A549 (cell line): ENCODE results near the gene SLC1A4. TPM values are rescaled to one million over a fixed set of nuclear protein-coding genes. Genes with fewer than 3 reads are reported as not detected.

Experiments used
- ATAC-seq, 2 experiments: fragments of 200-7000 bp in 1 of 2; fragments of >200 bp in 1 of 2; cut with Nextera tagmentation in 1 of 2; cut with Tn5 transposase in 1 of 2; 3 replicates each; pipeline versions ENCODE4 v1.8.0 to v1.9.1; 2018 to 2020; ENCODE audit warnings: mild to moderate bottlenecking in 1 of 2, moderate library complexity in 1 of 2
- CTCF ChIA-PET: fragments of 300-600 bp; sonication (Branson Sonifier 250); formaldehyde crosslinking; extraction: SDS; loops from one replicate; lab custom pipeline; 2021; ENCODE audit warnings: antibody characterized with exemption, inconsistent platforms; lab: Yijun Ruan, JAX
- POLR2A ChIA-PET: fragments of 350-600 bp; formaldehyde crosslinking; extraction: SDS; loops from one replicate; lab custom pipeline; 2021; ENCODE audit warnings: antibody characterized with exemption, inconsistent platforms; lab: Yijun Ruan, JAX
- DNase-seq, 2 experiments: peaks; one replicate each; pipeline versions ENCODE4 v3.0.0 to v3.0.0-alpha.2; 2011 to 2016; ENCODE audit warnings: low read depth in 1 of 2, low spot score in 1 of 2
- FAIRE-seq: peaks from 2 replicates; lab custom pipeline; 2011; peaks lifted over from hg19 to GRCh38; lab: Jason Lieb, UNC
- H3K27ac ChIP-seq, 2 experiments: fragments of >200 bp; sonication (Bioruptor Twin); formaldehyde crosslinking; 3 replicates each; pipeline ENCODE4 v1.5.1; 2016 to 2017
- H3K4me1 ChIP-seq: fragments of >200 bp; sonication (Bioruptor Twin); formaldehyde crosslinking; 3 replicates; pipeline ENCODE4 v1.6.1; 2016
- H3K4me2 ChIP-seq: fragments of >200 bp; sonication (Bioruptor Twin); formaldehyde crosslinking; 3 replicates; pipeline ENCODE4 v1.6.1; 2016
- H3K4me3 ChIP-seq: fragments of >200 bp; sonication (Bioruptor Twin); formaldehyde crosslinking; 3 replicates; pipeline ENCODE4 v1.5.1; 2016
- H3K9me3 ChIP-seq: fragments of >200 bp; sonication (Bioruptor Twin); formaldehyde crosslinking; 3 replicates; pipeline ENCODE4 v1.6.1; 2016
- CBX8 ChIP-seq: fragments of 200-600 bp; sonication (generic); IDR thresholded peaks from 2 replicates; pipeline ENCODE4 v1.6.1; 2016
- E2F6 ChIP-seq: IDR thresholded peaks from 2 replicates; pipeline ENCODE4 v1.6.1; 2012; ENCODE audit warnings: low read depth, borderline replicate concordance
- FOSB ChIP-seq: fragments of 250-450 bp; sonication (Bioruptor Pico); IDR thresholded peaks from 2 replicates; pipeline ENCODE4 v1.5.0; 2020; ENCODE audit warnings: mild to moderate bottlenecking, moderate library complexity
- GATA3 ChIP-seq: IDR thresholded peaks from 2 replicates; pipeline ENCODE4 v1.6.1; 2012; ENCODE audit warnings: borderline replicate concordance
- HOXA7 ChIP-seq: fragments of 250-450 bp; sonication (Bioruptor Pico); IDR thresholded peaks from 2 replicates; pipeline ENCODE4 v1.5.0; 2020; ENCODE audit warnings: mild to moderate bottlenecking, moderate library complexity
- MAZ ChIP-seq: fragments of 150-350 bp; IDR thresholded peaks from 2 replicates; pipeline ENCODE4 v1.6.1; 2014; ENCODE audit warnings: antibody characterized with exemption, low read depth, low read length, borderline replicate concordance
- NFE2L2 ChIP-seq: fragments of 150-350 bp; conservative IDR thresholded peaks from 2 replicates; pipeline ENCODE4 v1.6.1; 2014; ENCODE audit warnings: low read length
- NPAS2 ChIP-seq: fragments of 250-450 bp; sonication (Bioruptor Pico); IDR thresholded peaks from 2 replicates; pipeline ENCODE4 v1.8.0; 2022; ENCODE audit warnings: mild to moderate bottlenecking, moderate library complexity, borderline replicate concordance
- PBX3 ChIP-seq: IDR thresholded peaks from 2 replicates; pipeline ENCODE4 v1.6.1; 2012
- POLR2AphosphoS2 ChIP-seq: conservative IDR thresholded peaks from 2 replicates; pipeline ENCODE4 v1.6.1; 2012; ENCODE audit warnings: low read length, improper control_type of control experiment, inconsistent platforms
- RARB ChIP-seq: fragments of 250-450 bp; sonication (Bioruptor Pico); IDR thresholded peaks from 2 replicates; pipeline ENCODE4 v1.8.0; 2021; ENCODE audit warnings: mild to moderate bottlenecking, moderate library complexity
- REST ChIP-seq: fragments of 200-600 bp; sonication (generic); IDR thresholded peaks from 2 replicates; pipeline ENCODE4 v1.6.1; 2016; ENCODE audit warnings: antibody characterized with exemption, mild to moderate bottlenecking, moderate library complexity
- RNF2 ChIP-seq: fragments of 200-600 bp; sonication (generic); IDR thresholded peaks from 2 replicates; pipeline ENCODE4 v1.6.1; 2016; ENCODE audit warnings: low read depth, mild to moderate bottlenecking, antibody characterized with exemption, moderate library complexity, borderline replicate concordance
- ZFP36 ChIP-seq: fragments of 450-650 bp; IDR thresholded peaks from 2 replicates; pipeline ENCODE4 v1.6.1; 2014; ENCODE audit warnings: borderline replicate concordance; ENCODE audit not compliant: partially characterized antibody
- WGBS: methylation state at CpG from one replicate; pipeline ENCODE4 v1.1.6; 2017; ENCODE audit errors: missing lambda C conversion rate; 5-methylcytosine and 5-hydroxymethylcytosine counted together
- polyA plus RNA-seq, 4 experiments: library from polyadenylated mRNA; depleted of rRNA in 3 of 4; stranded (reverse); fragments of >200 nt; fragmentation: RNase III in 1 of 4; extraction: RNeasy Plus Mini Kit Qiagen cat#74134 plus additional on column Dnase treatment in 1 of 4; gene quantifications; 2 replicates in 3 of 4; 3 replicates in 1 of 4; pipeline ENCODE4 v1.2.3, GENCODE V29; 2011 to 2017

SLC1A4 gene
- polyA plus RNA-seq, 2 of the 4 experiments (the other 2 are of a cell fraction), result 9.1 to 26.4 TPM

GRCh38 chr2:65061910-65062339 lies 72.7 kb downstream of the SLC1A4 start:
- Histone ChIP-seq H3K27ac (no peak overlapping the region), H3K9me3 (no peaks in the 10 kb centered on the region), H3K4me3 (no peak overlapping the region), H3K4me1 (peaks cover 35% of the 10 kb centered on the region), H3K4me2 (no peak overlapping the region)
- no peak for FAIRE-seq
- no peak for TF ChIP-seq RNF2
- CTCF ChIA-PET, result interaction anchor here (0.6 to 2.6 kb wide), 3 partner anchors 27 to 125 kb away, joined by 3 to 14 read pairs (median 5); no protein-coding TSS in a partner anchor
- 98% methylated on average over 8 of the region's 8 CpGs for WGBS
- no peak for ATAC-seq
- no peak for DNase-seq
- POLR2A ChIA-PET, result interaction anchor here (1.2 kb wide), 1 partner anchor 68 kb away, joined by 5 read pairs; the partner anchor contains the start of gene RAB1A

- H3K4me3 ChIP-seq, result no peak overlapping the region
- no peak overlapping the region for H3K27ac ChIP-seq
- FAIRE-seq, result no peak
- TF ChIP-seq E2F6 (no peak), HOXA7 (CRISPR knock-in tag) (no peak), MAZ (no peak), REST (no peak), ZFP36 (no peak), RARB (CRISPR knock-in tag) (no peak), NFE2L2 (no peak), NPAS2 (CRISPR knock-in tag) (no peak), FOSB (no peak), CBX8 (no peak), POLR2AphosphoS2 (no peak), GATA3 (no peak), PBX3 (no peak)
- TF ChIP-seq, all 56 proteins: peak for 0
- ATAC-seq (no peak), DNase-seq (no peak)
- POLR2A ChIA-PET, result interaction anchor here (1.2 kb wide), 1 partner anchor 67 kb away, joined by 5 read pairs; the partner anchor contains the start of gene RAB1A
- Histone ChIP-seq H3K9me3 (no peaks in the 10 kb centered on the region), H3K4me1 (peaks cover 27% of the 10 kb centered on the region), H3K4me2 (no peak overlapping the region)
- 88% methylated on average over 13 of the region's 13 CpGs for WGBS
- CTCF ChIA-PET, result interaction anchor here (0.5 to 5.9 kb wide), 8 partner anchors 8 to 145 kb away, joined by 3 to 52 read pairs (median 4); no protein-coding TSS in a partner anchor
These were observed 73.9 kb downstream of the SLC1A4 start for GRCh38 chr2:65062843-65063825.
